GM21723 (cell line): ENCODE measurements around the gene NPDC1.
"Not testable (repeated sequence)": the region's sequence is repeated elsewhere in the genome, so short reads cannot be mapped to it uniquely, and the experiment has no call there.

Experiments
- ATAC-seq: cut with Tn5 transposase; IDR thresholded peaks from one replicate; pipeline ENCODE4 v1.9.1; 2021; ENCODE audit warnings: mild to moderate bottlenecking, moderate library complexity; ENCODE audit not compliant: unreplicated experiment

Gene NPDC1

DNA sequence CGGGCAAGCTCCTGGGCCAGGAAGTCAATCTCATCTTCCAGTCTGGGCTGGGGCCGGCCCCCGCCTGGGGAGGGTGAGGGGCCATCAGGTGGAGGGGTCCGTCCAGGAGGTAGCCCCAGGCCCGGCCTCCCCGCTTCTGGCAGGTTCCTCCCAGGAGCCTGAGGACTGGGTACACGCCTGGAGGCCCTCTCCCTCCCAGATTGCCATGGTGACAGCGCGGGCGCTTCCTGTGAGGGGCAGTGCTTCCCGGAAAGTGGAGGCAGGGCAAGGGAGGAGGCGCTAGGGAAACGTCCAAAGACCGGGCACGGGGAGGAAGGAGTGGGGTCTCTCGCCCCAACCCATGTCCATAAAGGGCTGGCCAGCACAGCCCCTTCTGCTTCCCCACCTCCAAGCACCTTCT is 4.9 kb downstream of the NPDC1 start:
- ATAC-seq, result no peak

DNA sequence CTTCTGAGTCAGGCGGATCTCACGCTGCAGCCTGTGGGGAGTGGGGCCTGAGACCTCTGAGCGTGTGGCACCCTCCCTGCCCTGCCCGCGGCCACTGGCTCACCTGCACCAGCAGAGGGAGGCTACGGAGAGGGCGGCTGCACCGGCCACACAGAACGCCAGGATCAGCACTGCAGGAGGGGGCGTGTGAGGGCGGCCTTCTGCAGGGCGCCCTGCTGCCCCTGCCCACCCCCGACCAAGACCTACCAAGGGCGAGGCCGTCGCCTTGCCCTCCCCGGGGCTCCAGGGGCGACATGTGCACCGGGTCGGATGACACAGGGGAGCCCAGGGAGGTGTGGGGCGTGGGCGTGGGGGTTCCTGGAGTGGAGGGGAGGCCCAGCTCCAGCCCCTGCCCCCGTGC is 5.4 kb downstream of the NPDC1 start:
- no peak for ATAC-seq

DNA sequence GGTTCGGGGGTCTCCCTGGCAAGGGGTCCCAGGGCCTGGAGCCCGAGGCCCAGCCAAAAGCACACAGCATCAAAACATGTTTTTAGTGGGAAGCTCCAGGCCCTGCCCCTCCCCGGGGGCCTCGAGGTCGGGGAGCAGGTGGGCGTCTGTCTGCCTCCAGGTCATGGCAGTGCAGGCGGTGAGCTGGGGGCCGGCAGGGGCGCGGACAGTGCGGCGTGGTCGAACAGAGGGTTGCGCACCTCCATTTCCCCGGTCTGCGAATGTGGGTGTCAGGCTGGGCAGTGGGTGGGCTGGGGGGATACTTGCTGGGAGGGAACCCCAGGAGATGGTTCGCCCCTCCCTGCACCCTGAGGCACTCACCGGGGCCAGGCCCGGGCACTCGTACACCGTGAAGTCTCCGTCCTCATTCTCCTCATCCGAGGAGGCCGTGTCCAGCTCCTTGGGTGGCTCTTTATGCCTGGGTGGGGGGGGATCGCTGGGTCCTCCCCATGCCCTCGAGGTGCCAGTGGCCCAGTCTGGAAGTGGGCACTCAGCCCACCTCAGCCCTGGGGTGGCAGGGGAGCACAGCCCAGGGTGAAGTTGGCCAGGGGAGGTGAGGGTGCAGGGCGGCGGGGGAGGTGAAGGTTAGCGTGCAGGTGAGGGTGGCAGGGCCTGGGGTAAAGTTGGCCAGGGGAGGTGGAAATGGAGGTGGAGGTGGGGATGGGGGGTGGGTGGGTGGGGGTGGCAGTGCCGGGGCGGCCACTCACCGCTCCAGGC is 6.2 kb downstream of the NPDC1 start:
- ATAC-seq, result no peak

DNA sequence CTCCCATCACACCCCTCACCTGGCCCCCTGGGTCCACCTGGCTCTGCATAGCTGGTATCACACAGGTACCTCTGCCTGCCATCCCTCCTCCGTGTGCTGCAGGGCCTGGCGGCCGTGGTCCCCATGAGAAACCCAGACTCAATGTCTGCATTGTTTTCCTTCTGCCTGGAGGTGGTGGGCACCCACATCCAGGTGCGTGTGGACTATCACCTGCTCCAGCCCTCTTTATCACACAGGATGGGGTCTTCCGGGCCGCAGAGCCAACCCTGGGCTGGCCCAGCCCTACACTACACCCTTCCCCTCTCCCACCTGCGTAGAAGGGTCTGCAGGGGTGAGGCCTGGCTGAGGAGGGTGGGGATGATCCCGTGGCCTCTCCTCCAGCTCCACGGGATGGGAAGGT is 7.1 kb downstream of the NPDC1 start:
- no peak for ATAC-seq

DNA sequence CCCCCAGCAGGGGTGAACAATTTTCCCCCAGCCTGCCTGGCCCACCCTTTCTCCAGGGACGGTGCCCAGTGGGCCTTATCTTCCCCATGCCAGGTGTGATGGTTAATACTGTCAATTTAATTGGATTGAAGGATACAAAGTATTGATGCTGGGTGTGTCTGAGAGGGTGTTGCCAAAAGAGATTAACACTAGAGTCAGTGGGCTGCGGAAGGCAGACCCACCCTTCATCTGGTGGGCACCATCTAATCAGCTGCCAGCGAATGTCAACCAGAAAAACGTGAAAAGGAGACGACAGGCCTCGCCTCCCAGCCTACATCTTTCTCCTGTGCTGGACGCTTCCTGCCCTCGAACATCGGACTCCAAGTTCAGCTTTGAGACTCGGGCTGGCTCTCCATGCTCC is 8.5 kb downstream of the NPDC1 start:
- no peak for ATAC-seq

DNA sequence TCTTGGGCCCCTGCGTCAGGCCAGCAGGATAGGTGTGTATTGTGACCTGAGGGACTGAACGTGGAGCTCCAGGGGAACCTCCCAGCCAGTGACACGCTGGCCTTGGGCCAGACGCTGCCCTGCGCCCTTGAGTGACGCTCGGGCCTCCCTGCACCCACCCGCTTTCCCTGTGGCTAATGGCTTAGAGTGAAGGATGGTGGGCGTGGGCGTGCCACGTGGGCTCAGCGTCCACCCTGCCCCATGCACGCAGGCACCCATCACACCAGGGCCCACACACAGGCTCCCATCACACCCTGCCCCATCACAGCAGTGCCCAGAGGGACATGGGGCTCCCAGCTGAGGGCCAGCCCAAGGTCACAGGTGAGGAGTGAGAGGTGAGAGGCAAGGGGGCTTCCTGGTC is 8.9 kb downstream of the NPDC1 start:
- ATAC-seq, result no peak

DNA sequence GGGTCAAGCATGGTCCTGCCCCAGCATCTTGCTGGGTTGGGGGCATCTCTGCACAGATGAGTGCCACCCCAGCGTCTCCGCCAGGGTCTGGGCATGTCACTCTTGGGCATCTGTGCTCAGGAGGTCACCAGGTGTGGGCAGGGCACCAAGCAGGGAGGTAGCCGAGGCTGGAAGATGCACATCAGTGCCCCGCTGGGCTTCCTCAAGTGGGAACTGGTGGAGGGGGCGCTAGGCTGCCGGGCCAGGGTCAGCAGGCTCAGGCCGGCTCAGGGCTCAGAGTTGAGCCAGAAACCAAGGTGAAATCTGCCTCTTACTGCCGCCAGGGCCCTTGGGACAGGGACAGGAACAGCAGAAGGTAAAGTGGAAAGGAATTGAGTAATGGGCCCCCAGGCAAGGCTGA is 10.0 kb downstream of the NPDC1 start:
- ATAC-seq, result no peak

DNA sequence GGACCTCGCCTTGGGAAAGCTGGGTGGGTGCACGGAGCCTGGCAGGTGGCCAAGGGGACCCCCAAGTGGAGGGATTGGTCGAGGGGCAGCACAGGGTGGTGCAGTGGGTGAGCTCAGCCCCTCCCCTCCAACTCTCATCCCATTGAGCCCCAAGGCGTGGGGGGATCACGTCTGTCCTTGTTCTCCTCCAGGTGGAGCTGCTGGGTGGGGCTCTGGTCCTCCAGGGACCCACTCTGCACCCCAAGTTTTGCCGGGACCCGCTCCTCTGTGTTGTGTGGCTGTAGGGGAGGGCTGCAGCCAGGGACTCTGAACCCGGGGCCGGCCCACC is 10.5 kb downstream of the NPDC1 start:
- ATAC-seq, result no peak

DNA sequence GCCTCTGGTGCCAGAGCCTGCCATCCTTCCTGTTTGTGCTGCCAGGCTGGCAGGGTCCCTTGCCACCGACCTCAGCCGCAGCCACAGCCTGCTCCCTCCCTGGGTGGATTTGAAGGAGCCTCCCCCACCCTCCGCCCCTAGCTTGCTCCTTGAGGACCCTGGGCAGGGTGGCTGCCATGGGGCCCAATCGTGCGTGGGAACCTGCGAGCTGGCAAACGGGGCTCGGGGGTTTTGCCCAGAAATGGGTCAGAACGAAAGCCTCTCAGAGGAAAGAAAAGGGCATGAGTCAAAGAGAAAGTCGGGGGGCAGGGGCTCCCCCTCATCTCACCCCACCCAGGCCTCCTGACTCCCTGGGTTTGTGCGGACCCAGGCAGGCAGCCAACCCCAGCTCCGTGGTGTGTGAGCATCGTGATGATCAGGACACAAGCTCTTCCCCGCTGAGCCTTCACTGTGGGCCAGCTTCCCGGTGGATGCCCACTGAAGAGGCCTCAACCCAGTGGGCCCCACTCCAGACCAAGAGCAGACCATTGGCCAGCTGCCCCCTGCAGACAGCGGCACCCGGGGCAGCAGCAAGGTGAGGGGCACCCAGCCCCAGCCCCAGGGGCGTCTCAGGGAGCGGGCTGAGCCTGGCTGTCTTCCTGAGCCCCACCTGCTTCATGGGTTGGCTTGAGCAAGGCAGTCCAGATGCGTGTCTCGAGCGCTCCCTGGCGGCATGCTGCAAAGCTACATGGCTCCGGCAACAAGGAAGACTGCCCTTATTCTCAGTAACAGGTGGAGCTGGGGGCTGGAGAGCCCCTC is 11.1 kb downstream of the NPDC1 start:
- ATAC-seq, result peak; percentile 58

DNA sequence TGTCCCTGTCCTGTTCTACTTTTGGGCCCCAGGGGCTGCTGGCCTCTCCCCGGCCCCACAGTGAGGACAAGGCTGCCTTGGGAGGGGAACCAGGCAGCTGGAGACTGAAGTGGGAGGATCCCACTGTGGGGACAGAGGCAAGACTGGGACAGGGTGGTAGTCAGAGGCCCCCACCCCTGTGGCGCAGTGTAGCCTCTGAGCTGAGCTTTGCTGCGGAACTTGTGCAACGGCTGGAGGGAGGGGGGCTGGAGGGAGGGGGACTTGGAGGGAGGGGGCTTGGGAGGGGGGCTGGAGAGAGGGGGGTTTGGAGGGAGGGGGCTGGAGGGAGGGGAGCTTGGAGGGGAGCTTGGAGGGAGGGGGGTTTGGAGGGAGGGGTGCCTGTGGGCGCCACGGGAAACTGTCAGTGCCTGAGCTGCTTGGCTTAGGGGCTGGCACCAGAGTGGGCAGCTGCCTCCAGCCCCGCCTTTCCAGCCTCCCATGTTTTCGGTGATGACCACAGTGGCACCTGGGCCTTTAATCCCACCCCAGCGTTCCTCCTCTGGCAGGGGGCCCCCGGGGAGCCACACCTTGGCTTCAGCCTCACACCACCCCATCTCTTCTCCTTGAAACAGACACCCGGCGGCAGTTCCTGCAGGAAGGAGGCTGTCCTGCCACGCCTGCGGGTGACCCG is 11.8 kb downstream of the NPDC1 start:
- no peak for ATAC-seq

DNA sequence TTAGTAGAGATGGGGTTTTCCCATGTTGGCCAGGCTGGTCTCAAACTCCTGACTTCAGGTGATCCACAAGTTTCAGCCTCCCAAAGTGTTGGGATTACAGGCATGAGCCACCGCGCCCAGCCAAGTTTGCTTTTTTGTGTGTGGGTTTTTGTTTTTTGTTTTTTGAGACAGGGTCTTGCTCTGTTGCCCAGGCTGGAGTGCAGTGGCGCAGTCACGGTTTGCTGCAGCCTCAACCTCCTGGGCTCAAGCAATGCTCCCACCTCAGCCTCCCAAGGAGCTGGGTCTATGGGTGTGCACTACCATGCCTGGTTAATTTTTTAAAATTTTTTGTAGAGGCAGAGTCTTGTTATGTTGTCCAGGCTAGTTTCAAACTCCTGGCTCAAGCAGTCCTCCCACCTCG is 12.5 kb downstream of the NPDC1 start:
- ATAC-seq, result not testable (repeated sequence)

DNA sequence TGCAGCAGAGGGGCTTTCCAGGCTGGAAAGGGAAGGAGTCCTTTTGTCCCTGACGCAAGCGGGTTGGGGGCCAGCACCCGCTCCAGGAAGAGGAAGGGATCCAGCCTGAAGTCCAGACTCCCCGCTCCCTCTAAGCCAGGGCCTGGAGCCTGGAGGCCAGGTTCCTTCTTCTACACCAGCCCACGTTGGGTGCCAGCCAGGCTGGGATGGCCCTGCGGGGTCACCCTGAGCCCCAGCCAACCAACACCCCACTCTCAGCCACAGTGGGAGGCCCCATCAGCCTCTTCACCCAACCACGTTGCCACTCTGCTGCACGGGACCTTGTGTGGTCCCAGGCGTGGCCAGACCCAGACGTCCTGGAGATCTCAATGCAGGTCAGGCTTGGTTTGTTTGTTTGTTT is 13.1 kb downstream of the NPDC1 start:
- no peak for ATAC-seq

DNA sequence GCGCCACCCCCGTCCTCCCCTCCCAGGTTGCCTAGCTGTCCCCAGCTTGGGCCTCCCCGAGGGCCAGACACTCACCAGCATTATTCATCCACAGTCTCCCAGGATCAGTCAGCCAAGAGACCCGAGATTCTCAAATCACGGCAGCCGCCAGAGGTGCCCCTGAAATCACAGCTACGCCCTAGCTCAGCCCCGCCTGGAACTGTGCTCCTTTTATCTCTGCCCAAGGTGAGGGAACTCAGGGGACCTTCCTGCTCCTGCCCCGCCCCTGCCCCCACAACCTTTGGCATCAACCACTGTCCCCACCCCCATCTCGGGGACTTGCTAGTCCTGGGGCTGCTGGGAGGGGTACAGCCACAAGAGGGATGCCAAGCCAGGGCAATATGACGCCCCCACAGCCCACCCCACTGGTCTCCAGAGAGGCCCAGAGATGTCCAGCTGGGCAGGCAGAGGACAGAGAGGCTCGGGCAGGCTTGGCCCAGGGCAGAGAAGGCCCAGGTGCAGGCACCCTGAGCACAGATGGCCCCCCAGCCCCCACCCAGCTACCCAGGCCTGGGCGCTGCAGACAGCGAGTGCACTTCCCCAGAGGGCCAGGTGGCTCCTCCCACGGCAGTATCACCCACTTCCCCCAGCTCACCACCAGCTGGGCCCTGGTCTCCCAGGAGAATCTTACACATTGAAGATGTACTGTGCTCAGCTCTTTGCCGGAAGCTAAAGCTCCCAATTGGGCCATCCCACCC is 13.9 kb downstream of the NPDC1 start, which contains the start of gene FUT7:
Gene FUT7, minus strand, starts transcription at position 185 of the 737 bp plus-strand sequence. Its CDS starts 97 bp downstream, at position 88.
- no peak for ATAC-seq

DNA sequence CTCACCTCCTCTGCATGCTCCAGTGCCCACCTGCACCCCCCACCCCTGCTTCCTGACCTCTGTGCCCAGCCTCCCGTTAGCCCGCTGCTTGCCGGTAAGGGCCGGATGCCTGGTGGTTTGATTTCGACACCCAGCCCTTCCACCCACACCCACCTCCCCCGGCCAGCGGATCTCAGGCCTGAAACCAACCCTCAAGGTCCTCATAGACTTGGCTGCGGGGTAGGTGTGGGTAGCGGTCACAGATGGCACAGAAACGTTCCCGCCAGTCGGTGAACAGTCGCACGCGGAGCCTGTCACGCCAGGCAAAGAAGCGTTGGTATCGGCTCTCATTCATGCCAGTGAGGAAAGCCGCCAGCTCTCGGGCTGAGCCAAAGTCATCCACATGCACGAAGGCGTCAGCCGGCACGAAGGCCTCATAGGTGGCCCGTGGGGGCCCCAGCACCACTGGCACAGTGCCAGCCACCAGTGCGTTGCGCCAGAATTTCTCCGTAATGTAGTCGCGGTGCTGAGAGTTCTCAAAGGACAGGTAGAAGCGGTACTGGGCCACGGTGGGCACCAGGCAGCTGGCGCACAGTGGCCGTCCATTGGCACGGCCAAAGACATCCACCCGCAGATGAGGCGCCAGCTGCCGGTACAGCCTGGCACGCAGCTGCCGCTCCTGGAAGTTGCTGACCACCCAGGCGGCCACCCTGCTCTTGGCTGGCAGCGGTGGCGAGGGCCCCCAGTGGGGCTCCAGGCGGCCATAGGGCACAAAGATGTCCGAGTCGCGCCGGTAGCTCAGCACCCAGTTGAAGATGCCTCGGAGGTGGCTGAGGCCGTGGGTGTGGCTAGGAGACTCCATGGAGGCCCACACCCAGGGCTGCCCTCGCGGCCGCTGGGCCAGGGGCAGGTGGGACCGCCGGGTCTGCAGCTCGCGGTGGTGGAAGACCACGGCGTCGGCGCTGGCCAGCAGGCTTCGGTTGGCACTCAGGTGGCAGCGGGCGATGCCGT is 15.1 kb downstream of the NPDC1 start:
- no peak for ATAC-seq

DNA sequence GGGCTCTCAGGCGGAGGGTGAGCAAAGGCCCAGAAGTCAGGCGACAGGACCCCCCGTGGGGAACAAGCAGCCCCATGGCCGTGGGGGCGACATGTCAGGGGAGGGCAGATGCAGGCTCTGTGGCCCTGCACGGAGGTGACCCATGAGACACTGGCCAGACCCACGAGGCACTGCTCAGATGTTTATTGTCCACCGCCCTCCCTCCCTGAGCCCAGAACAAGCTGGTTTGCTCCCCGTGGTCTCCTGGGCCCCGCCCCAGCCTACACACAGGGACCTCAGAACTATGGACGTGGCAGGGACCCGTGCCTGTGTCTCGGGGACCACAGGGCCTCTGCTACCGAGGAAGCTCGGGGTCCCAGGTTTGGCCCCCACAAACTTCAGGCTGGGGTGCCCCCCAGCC is 16.0 kb downstream of the NPDC1 start:
- ATAC-seq, result no peak

DNA sequence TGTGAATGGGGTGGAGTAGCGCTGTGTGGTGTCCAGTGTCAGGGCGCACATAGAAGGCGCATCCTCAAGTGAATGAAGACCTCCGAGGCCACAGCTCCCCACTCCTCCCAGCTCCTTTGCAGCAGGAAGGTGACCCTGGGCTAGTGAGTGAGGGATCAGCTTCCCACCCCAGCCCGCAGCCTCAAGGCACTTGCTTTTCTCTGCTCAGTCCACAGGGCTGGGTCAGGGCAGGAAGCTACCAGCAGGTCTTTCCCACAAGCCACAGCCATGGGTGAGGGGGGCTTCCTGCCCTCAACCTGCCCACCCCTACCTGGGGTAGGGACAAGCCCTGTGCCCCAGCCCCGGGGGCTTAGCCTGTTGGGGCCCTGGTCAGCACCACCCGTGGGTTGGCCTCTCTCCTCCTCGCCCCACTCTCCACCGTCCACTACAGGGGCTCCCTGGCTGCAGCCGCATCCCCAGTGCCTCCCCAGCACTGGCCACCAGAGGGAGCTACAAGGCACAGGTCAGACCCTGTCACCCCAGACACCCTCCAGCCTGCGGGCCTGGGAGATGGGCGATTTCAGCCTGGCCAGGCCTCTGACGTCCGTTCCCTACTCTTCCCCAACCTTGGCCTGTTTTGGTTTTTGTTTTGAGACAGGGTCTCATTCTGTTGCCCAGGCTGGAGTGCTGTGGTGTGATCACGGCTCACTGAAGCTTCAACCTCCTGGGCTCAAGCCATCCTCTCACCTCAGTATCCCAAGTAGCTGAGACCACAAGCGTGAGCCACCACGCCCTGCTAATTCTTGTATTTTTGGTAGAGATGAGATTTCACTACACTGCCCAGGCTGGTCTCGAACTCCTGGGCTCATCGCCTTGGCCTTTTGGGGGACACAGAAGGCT is 16.7 kb downstream of the NPDC1 start:
- ATAC-seq, result peak; percentile 35

DNA sequence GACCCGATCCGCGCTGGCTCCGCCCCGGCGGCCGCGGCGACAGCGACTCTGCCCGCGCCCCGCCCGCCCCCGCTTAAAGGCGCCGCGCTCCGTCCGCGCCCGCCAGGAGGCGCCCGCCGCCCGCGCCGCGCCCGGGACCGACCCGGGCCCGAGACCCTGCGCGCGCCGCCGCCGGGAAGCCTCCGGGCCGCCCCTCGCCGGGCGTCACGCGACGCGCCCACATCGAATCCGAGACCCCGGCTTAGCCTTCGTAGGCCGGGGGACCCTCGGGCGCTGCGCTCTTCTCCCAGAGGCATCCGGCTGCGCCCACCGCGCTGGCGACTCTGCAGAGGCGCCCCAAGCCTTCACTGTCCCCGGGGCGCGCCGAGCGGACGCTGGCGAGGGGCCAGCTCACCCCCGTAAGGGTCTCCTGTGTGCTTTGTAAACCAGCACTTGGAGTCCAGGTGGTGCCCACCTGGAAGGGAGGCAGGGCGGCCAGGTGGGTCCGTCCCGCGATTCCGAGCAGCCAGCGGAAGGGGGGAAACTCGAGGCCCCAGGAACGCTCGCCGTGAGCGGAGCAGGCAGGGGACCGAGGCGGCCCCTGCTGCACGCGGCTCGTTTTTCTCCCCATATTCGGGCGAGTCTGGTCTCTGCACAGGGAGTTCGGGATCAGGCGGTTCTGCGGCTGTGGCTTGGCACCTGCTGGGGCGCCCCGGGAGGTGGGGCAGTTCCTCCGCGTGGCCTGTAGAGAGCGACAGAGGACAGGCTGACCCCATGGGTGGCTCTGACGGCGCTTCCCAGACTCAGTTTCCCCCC is 17.5 kb downstream of the NPDC1 start:
- no peak for ATAC-seq
